NCI-H146 (cell line): ENCODE data around the gene ZNF512B.
"Not testable (repeated sequence)": the region's sequence is repeated elsewhere in the genome, so short reads cannot be mapped to it uniquely, and the experiment has no call there.

Experiments
- DNase-seq: peaks from one replicate; lab custom pipeline; 2025; lab: John Stamatoyannopoulos, UW

Gene ZNF512B

GRCh38 chr20:63934271-63935068 lies 35.3 kb downstream of the ZNF512B start:
- no peak for DNase-seq

- DNase-seq = no peak
Observed at GRCh38 chr20:63933646-63934045, 36.1 kb downstream of the ZNF512B start.

DNA sequence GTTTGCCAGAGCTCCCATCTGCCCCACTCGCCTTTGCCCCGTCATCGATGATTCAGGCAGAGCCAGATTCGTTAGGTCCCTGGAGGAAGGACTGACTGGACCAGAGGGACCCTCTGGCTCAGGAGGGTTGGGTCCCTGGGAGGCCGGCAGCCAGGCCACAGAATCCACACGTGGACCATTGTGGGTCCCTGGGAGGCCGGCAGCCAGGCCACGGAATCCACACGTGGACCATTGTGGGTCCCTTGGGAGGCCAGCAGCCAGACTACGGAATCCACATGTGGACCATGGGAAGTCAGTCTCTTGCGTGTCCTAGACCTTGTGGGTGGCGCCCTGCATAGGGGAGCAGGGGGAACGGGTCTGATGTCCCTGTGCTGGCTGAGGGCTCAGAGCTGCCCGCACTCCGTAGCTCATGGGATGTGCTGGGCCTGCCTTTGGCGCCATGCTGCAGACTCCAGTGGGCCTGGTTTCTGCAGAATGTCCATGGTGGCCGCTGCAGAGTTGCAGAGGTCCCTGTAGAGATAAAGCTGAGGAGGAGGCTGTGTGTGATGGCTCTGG lies 37.0 kb downstream of the ZNF512B start:
- DNase-seq = no peak

GRCh38 chr20:63931735-63932134 lies 38.0 kb downstream of the ZNF512B start:
- DNase-seq = no peak

- no peak for DNase-seq
Observed at GRCh38 chr20:63930971-63931553, 38.7 kb downstream of the ZNF512B start.

DNA sequence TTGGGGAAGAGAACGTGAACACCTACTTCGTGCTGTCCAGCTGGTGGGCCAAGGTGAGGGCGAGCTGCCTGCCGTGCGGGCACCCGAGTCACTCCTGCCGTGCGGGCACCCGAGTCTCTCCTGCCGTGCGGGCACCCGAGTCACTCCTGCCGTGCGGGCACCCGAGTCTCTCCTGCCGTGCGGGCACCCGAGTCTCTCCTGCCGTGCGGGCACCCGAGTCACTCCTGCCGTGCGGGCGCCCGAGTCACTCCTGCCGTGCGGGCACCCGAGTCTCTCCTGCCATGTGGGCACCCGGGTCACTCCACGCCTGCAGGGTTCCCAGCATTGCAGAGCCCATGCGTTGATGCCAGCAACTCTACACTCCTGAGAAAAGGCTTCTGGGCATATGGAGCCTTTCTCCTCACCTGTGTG lies 40.3 kb downstream of the ZNF512B start:
- DNase-seq = not testable (repeated sequence)

GRCh38 chr20:63929071-63929470 lies 40.7 kb downstream of the ZNF512B start:
- no peak for DNase-seq

GRCh38 chr20:63926298-63926697 lies 43.4 kb downstream of the ZNF512B start:
- DNase-seq = no peak

GRCh38 chr20:63924241-63924640 lies 45.5 kb downstream of the ZNF512B start:
- DNase-seq = no peak

- no peak for DNase-seq
Observed at GRCh38 chr20:63923651-63924050, 46.1 kb downstream of the ZNF512B start.

DNA sequence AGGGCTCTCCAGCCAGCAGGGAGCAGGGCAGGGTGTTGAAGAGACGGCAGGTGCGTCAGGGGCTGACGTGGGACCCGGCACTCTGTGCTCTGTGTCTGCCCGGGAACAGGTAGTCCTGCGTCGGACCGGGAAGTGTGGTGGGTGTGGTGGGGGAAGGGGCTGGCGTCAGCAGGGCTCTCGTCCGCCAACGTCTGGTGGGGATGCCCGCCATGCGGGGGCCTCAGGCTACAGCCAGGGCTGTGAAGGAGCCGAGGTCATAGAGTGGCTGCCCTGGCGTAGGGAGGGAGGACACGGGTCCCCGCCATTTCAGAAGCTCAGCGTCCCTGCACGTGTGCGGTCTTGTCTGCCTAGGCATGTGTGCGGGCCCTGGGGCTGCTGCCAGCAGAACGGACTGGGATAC lies 49.5 kb downstream of the ZNF512B start:
- no peak for DNase-seq

DNA sequence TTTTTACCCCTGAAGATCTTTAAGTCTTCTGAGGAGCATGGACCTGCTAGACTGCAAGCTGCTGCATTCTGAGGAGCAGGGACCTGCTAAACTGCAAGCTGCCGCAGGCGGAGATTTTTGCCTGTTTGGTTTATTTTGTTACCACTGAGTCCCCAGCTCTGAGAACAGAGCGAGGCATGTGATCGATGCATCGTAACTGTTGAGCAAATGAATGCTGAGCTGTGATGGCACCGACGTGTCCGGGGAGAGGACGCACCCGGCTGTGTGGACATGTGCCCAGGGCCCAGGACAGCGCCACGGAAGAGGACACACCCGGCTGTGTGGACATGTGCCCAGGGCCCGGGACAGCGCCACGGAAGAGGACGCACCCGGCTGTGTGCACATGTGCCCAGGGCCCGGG lies 50.6 kb downstream of the ZNF512B start:
- DNase-seq = no peak

DNA sequence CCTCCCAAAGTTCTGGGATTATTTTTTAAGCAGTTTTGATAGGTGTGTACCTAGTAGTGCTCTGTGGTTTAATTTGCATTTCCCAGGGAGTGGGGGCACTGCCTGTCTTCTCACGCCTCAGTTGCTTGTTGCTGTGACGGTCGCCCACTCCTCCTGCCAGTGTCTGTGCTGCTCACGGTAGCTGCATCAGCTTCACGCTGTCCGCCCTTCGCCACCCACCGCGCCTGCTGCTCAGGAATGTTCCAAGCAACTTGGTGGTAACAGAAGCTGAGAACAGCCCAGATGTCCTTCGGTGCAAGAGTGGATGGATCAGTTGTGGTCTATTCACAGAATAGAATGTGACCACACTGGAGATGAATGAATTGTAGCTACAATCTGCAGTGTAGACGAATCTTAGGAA lies 51.9 kb downstream of the ZNF512B start:
- DNase-seq = no peak

GRCh38 chr20:63916371-63916939 lies 53.3 kb downstream of the ZNF512B start:
- DNase-seq = not testable (repeated sequence)

DNA sequence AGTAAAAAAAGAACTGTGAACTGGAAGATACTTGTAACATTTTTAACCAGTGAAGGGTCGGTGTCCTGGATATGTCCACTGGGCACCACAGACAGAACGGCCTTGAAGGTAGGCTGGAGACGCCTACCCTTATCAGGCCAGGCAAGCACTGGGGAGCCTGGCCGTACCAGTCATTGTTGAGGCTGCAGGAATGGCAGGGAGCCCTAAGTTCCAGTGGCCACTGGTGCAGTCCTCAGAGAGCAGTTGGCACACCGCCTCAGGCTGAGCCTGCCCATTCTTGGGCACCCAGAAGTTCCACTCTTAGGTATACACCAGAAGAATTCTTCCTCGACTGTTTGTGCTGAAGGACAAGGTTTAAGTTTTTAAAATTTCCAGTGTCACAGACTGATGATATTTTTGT lies 54.3 kb downstream of the ZNF512B start:
- DNase-seq = no peak

DNA sequence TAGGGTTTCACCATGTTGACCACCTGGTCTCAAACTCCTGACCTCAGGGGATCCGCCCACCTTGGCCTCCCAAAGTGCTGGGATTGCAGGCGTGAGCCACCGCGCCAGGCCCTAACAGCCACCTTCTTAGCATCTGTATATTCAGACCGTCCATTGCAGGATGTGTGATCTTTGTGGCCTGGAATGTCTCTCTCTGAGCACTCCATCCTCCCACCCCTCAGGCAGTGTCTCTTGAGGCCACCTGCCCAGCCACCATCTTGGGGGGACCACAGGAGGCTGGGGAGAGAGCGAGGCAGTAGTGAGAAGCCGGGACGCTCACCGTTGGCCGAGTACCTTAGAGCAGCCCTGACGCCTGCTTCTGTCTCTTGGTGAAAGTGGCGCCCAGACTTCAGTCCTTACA lies 56.0 kb downstream of the ZNF512B start:
- DNase-seq = no peak

DNA sequence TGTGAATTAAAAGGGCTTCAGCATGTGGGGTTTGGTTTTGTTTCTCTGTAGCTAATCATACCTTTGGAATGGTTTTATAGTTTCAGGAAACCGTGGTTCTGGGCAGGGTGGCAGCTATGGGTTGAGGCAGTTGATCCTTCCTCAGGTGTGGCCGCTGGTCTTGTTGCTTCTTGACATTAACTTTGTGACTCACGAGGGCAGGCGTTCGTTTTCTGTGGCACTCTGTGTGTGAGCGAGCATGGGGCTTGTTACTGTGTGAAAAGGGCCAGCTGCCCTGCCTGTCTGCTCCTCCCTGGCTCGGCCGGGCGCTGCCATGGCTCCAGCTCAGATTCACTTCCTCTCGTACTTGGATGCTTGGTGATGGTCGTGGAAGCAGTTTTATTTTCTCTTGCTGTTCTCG lies 58.6 kb downstream of the ZNF512B start:
- no peak for DNase-seq

GRCh38 chr20:63908008-63908682 lies 61.6 kb downstream of the ZNF512B start:
- DNase-seq = no peak
